ENCODE results near the gene GLTP.
A peak's percentile ranks its signal among the peaks of the same experiment; 100 is the strongest.

The GLTP gene

GRCh38 chr12:109875572-109876131, 4.7 kb downstream of the GLTP start:
- Histone ChIP-seq H4K20me1 (ENCODE audit: insufficient read depth, low read length) (no peaks in the 10 kb centered on the region), H3F3A (ENCODE audit: insufficient read depth, low read length) (peaks cover 13% of the 10 kb centered on the region), H3K36me3 (replicated peaks; ENCODE audit: insufficient read depth, low read length) (no peaks in the 10 kb centered on the region), H3K4me1 (ENCODE audit: low read length) (peaks cover 27% of the 10 kb centered on the region), H3K9ac (ENCODE audit: low read length) (no peak overlapping the region), H3K9me3 (replicated peaks; ENCODE audit: insufficient read depth, low read length) (no peaks in the 10 kb centered on the region), H3K9me2 (replicated peaks; ENCODE audit: insufficient read depth, low read length) (no peaks in the 10 kb centered on the region), H3K4me3 (ENCODE audit: low read length) (no peak overlapping the region), H3K79me2 (ENCODE audit: low read length) (peaks cover 48% of the 10 kb centered on the region), H2AFZ (ENCODE audit: low read length) (peak overlapping the region; percentile 4; the same call in 1 of the 2 replicates), H3K27me3 (replicated peaks; ENCODE audit: insufficient read depth, low read length) (no peaks in the 10 kb centered on the region), H3K27ac (ENCODE audit: low read length) (peak overlapping the region; percentile 81), H3K4me2 (ENCODE audit: low read depth, low read length) (peak overlapping the region; percentile 43; the same call in 1 of the 2 replicates)
- no peak for TF ChIP-seq EZH2 (optimal IDR thresholded peaks at IDR 0.05; ENCODE audit: low read depth, low read length)
- TF ChIP-seq EZH2phosphoT487 (IDR thresholded peaks at IDR 0.05; ENCODE audit: low read length), result no peak
- TF ChIP-seq, protein P1, sequence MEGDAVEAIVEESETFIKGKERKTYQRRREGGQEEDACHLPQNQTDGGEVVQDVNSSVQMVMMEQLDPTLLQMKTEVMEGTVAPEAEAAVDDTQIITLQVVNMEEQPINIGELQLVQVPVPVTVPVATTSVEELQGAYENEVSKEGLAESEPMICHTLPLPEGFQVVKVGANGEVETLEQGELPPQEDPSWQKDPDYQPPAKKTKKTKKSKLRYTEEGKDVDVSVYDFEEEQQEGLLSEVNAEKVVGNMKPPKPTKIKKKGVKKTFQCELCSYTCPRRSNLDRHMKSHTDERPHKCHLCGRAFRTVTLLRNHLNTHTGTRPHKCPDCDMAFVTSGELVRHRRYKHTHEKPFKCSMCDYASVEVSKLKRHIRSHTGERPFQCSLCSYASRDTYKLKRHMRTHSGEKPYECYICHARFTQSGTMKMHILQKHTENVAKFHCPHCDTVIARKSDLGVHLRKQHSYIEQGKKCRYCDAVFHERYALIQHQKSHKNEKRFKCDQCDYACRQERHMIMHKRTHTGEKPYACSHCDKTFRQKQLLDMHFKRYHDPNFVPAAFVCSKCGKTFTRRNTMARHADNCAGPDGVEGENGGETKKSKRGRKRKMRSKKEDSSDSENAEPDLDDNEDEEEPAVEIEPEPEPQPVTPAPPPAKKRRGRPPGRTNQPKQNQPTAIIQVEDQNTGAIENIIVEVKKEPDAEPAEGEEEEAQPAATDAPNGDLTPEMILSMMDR (IDR thresholded peaks at IDR 0.05; ENCODE audit: low read length), result no peak
- DNase-seq, result peak; percentile 83

DNA sequence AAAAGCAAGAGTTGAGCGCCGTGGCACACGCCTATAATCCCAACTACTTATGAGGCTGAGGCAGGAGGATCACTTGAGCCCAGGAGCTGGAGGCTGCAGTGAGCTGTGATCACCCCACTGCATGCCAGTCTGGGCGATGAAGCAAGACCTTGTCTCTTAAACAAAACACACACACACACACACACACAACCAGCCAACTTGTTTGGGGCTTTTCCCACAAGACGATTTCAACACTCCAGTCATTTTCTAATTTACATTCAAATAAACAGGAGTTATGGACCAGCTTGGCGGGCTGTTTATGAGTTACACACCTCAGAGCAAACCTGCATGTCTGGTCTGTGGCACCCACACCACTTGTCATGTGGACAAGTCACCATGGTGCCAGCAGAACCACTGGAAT, 6.7 kb downstream of the GLTP start:
- no peak for DNase-seq
- Histone ChIP-seq H3K79me2 (ENCODE audit: low read length) (peaks cover 34% of the 10 kb centered on the region), H3K4me1 (ENCODE audit: low read length) (peaks cover 24% of the 10 kb centered on the region), H3K27ac (ENCODE audit: low read length) (no peak overlapping the region), H3K9me3 (replicated peaks; ENCODE audit: insufficient read depth, low read length) (no peaks in the 10 kb centered on the region), H2AFZ (ENCODE audit: low read length) (no peak overlapping the region), H3K4me2 (ENCODE audit: low read depth, low read length) (no peak overlapping the region), H3K9me2 (replicated peaks; ENCODE audit: insufficient read depth, low read length) (no peaks in the 10 kb centered on the region), H3K9ac (ENCODE audit: low read length) (no peak overlapping the region), H3F3A (ENCODE audit: insufficient read depth, low read length) (peaks cover 13% of the 10 kb centered on the region), H4K20me1 (ENCODE audit: insufficient read depth, low read length) (no peaks in the 10 kb centered on the region), H3K27me3 (replicated peaks; ENCODE audit: insufficient read depth, low read length) (no peaks in the 10 kb centered on the region), H3K36me3 (replicated peaks; ENCODE audit: insufficient read depth, low read length) (no peaks in the 10 kb centered on the region), H3K4me3 (ENCODE audit: low read length) (no peak overlapping the region)
- no peak for TF ChIP-seq EZH2 (optimal IDR thresholded peaks at IDR 0.05; ENCODE audit: low read depth, low read length)
- TF ChIP-seq EZH2phosphoT487 (IDR thresholded peaks at IDR 0.05; ENCODE audit: low read length), result no peak
- TF ChIP-seq, protein P1 (IDR thresholded peaks at IDR 0.05; ENCODE audit: low read length), result no peak

DNA sequence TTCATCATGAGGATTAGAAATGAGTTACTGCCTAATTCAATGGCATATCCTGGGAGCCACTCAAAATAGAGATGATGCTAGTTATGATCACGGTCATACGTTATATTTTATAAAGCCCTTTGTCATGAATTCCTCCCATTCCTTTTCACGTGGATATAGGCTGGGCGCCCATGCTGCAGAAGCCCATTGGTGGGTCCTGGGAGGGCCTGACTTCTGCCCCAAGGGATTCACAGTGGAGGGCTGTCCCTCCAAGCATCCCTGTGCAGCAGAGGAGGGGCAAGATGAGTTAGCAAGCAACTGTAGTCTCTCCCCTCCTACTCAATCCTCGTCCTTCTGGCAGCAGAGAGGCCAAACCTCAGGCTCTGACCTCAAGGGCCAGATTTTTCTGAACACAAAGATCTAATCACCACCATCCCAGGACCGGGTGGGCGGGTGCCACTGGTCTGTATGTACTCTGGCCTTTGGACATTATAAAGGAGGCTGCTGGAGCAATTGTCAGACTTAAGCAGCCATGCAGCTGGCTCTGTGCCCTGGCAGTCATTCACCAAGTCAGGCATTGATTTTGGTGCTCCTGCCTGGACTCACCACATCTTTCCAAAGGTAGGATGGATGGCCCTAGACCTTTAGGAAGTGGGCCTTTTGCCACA, 8.6 kb downstream of the GLTP start:
- TF ChIP-seq, protein P1 (IDR thresholded peaks at IDR 0.05; ENCODE audit: low read length), result no peak
- TF ChIP-seq EZH2 (optimal IDR thresholded peaks at IDR 0.05; ENCODE audit: low read depth, low read length), result no peak
- TF ChIP-seq EZH2phosphoT487 (IDR thresholded peaks at IDR 0.05; ENCODE audit: low read length), result no peak
- Histone ChIP-seq H3K27ac (ENCODE audit: low read length) (no peak overlapping the region), H3K4me2 (ENCODE audit: low read depth, low read length) (no peak overlapping the region), H2AFZ (ENCODE audit: low read length) (no peak overlapping the region), H3K9me2 (replicated peaks; ENCODE audit: insufficient read depth, low read length) (no peaks in the 10 kb centered on the region), H3K4me3 (ENCODE audit: low read length) (no peak overlapping the region), H3K79me2 (ENCODE audit: low read length) (peaks cover 18% of the 10 kb centered on the region), H3K4me1 (ENCODE audit: low read length) (peaks cover 13% of the 10 kb centered on the region), H3K9ac (ENCODE audit: low read length) (no peak overlapping the region), H3K9me3 (replicated peaks; ENCODE audit: insufficient read depth, low read length) (no peaks in the 10 kb centered on the region), H3K36me3 (replicated peaks; ENCODE audit: insufficient read depth, low read length) (no peaks in the 10 kb centered on the region), H4K20me1 (ENCODE audit: insufficient read depth, low read length) (no peaks in the 10 kb centered on the region), H3F3A (ENCODE audit: insufficient read depth, low read length) (peaks cover 13% of the 10 kb centered on the region), H3K27me3 (replicated peaks; ENCODE audit: insufficient read depth, low read length) (no peaks in the 10 kb centered on the region)
- DNase-seq, result no peak

Measured in MM.1S (cell line).